SU-DHL-6 (cell line): ENCODE measurements around the gene MUC2.

ENCODE experiments used
- H2AFZ ChIP-seq: fragments of 200-600 bp; sonication (generic); 2 replicates; pipeline ENCODE4 v1.6.1; 2014; ENCODE audit warnings: low read depth, mild to moderate bottlenecking, moderate library complexity, mixed read lengths, antibody characterized with exemption, low read length; ENCODE audit not compliant: severe bottlenecking
- H3F3A ChIP-seq: fragments of 200-600 bp; shearing (Covaris generic); 2 replicates; pipeline ENCODE4 v1.6.0; 2016; ENCODE audit warnings: antibody characterized with exemption, mild to moderate bottlenecking; ENCODE audit not compliant: insufficient read depth
- H3K27ac ChIP-seq: fragments of 200-600 bp; sonication (generic); 2 replicates; pipeline ENCODE4 v1.5.1; 2016; ENCODE audit warnings: low read depth, mild to moderate bottlenecking, low read length, moderate library complexity, mixed read lengths
- H3K27me3 ChIP-seq: fragments of 200-600 bp; sonication (generic), shearing (Covaris generic); 2 replicates; pipeline ENCODE4 v1.6.0; 2014; ENCODE audit warnings: mild to moderate bottlenecking, low read length
- H3K36me3 ChIP-seq: fragments of 200-600 bp; sonication (generic); 2 replicates; pipeline ENCODE4 v1.6.1; 2014; ENCODE audit warnings: mild to moderate bottlenecking, low read length, mixed read lengths
- H3K4me2 ChIP-seq: fragments of 300-600, 200-600 bp; shearing (Covaris generic), sonication (generic); 2 replicates; pipeline ENCODE4 v1.6.0; 2014; ENCODE audit warnings: low read length, low read depth, mild to moderate bottlenecking; ENCODE audit not compliant: poor library complexity, severe bottlenecking
- H3K4me3 ChIP-seq: fragments of 200-600 bp; sonication (generic); 2 replicates; pipeline ENCODE4 v1.5.1; 2014; ENCODE audit warnings: antibody characterized with exemption, low read length, mild to moderate bottlenecking, mixed read lengths; ENCODE audit not compliant: insufficient read depth, poor library complexity, severe bottlenecking
- H3K79me2 ChIP-seq: fragments of 200-600 bp; sonication (generic); 2 replicates; pipeline ENCODE4 v1.6.1; 2014; ENCODE audit warnings: mild to moderate bottlenecking, low read length, moderate library complexity; ENCODE audit not compliant: insufficient read depth
- H3K9ac ChIP-seq: fragments of 200-600 bp; sonication (generic); 2 replicates; pipeline ENCODE4 v1.7.0; 2014; ENCODE audit warnings: mild to moderate bottlenecking, low read length
- H3K9me2 ChIP-seq: fragments of 200-600 bp; sonication (generic); replicated peaks from 2 replicates; pipeline ENCODE4 v1.6.1; 2014; ENCODE audit warnings: low read length; ENCODE audit not compliant: insufficient read depth
- H3K9me3 ChIP-seq: fragments of 200-600 bp; sonication (generic); 2 replicates; pipeline ENCODE4 v1.6.1; 2014; ENCODE audit warnings: low read length, mixed read lengths; ENCODE audit not compliant: insufficient read depth
- H4K20me1 ChIP-seq: fragments of 200-600 bp; sonication (generic); 2 replicates; pipeline ENCODE4 v1.6.1; 2014; ENCODE audit warnings: low read depth, mild to moderate bottlenecking, antibody characterized with exemption, low read length, moderate library complexity, mixed read lengths
- CTCF ChIP-seq: fragments of 200-600 bp; sonication (generic); IDR thresholded peaks from one replicate; pipeline ENCODE4 v1.5.1; 2017; ENCODE audit warnings: antibody characterized with exemption, mild to moderate bottlenecking, low read length, moderate library complexity; ENCODE audit not compliant: insufficient read depth, poor library complexity, severe bottlenecking
- EZH2phosphoT487 ChIP-seq: fragments of 200-600 bp; sonication (generic), shearing (Covaris generic); conservative IDR thresholded peaks from 2 replicates; pipeline ENCODE4 v1.6.1; 2018; ENCODE audit warnings: mild to moderate bottlenecking, antibody characterized with exemption, low read length, moderate library complexity, mixed read lengths

The MUC2 gene

GRCh38 chr11:1121331-1121812, 46.7 kb downstream of the MUC2 start:
- H3K27me3 ChIP-seq = no peaks in the 10 kb centered on the region
- H3K9me2 ChIP-seq = no peaks in the 10 kb centered on the region
- no peak overlapping the region for H3K9ac ChIP-seq
- H3K9me3 ChIP-seq = no peaks in the 10 kb centered on the region
- no peak overlapping the region for H3K27ac ChIP-seq
- H4K20me1 ChIP-seq = no peaks in the 10 kb centered on the region
- no peak overlapping the region for H3K4me2 ChIP-seq
- TF ChIP-seq EZH2phosphoT487 (no peak), CTCF (no peak)
- no peak overlapping the region for H2AFZ ChIP-seq
- H3K79me2 ChIP-seq = no peaks in the 10 kb centered on the region
- no peak overlapping the region for H3K4me3 ChIP-seq
- no peaks in the 10 kb centered on the region for H3K36me3 ChIP-seq
- H3F3A ChIP-seq = no peaks in the 10 kb centered on the region

DNA sequence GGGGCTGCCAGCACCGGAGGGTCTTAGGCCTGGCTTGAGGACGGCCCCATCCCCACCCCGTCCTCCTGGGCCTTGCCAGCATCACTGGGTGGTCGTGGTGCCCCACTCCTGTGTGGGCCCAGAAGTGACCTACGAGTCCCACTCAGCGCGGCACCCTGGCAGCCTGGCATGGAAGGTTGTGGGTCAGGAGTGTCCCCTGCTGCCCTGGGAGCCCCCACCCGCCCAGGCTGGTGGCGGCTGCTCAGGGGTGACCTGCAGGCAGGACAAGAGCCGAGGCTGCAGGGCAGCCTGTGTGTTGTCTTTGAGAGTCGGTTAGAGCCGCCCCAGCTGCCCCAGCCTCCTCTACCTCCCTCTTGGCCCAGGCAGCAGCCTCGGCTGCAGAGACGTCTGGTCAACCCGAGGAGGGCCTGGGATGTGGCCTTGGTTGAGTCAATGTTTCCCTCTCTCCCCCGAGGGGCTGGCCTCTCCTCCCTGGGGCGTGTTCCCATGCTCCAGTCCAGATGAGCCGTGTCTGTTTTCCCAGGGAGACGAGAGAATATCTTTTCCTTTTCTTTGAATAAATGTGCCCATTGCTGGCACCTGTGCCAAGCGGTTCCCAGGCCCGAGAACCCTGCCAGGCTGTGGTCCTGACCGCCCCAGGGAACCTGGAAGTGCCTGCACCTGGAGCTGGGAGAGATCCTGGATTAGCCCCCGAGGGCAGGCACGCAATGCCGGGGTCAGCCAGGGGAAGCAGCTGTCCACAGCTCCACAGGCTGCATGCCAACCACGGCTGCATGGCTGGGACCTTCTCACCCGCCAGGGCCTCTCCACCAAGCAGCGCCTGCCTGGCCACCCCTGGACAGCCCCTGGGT, 47.4 kb downstream of the MUC2 start:
- H3K9me2 ChIP-seq = no peaks in the 10 kb centered on the region
- H3K9me3 ChIP-seq = no peaks in the 10 kb centered on the region
- H4K20me1 ChIP-seq = no peaks in the 10 kb centered on the region
- no peaks in the 10 kb centered on the region for H3K79me2 ChIP-seq
- H3K4me3 ChIP-seq = no peak overlapping the region
- H3K4me2 ChIP-seq = no peak overlapping the region
- no peak overlapping the region for H3K9ac ChIP-seq
- TF ChIP-seq EZH2phosphoT487 (no peak), CTCF (no peak)
- no peaks in the 10 kb centered on the region for H3K27me3 ChIP-seq
- H2AFZ ChIP-seq = no peak overlapping the region
- no peak overlapping the region for H3K27ac ChIP-seq
- H3F3A ChIP-seq = no peaks in the 10 kb centered on the region
- no peaks in the 10 kb centered on the region for H3K36me3 ChIP-seq

DNA sequence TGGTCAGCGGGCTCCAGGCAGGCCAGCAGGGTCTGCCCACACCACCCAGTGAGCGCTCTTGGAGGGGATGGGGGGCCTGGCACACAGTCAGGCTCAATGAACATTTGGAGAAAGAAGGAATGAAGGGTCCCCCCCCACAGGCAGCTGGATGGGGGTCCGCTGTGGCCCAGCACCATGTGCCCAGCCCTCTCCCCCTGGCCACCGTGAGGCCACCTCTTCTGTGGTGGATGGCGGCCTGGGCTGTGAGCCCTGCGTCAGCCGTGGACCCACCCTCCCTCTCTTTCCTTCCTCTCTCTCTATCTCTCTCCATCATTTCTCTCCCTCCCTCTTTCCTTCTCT, 48.0 kb downstream of the MUC2 start:
- H3K9me3 ChIP-seq = no peaks in the 10 kb centered on the region
- no peak overlapping the region for H3K4me2 ChIP-seq
- H3K79me2 ChIP-seq = no peaks in the 10 kb centered on the region
- H3K4me3 ChIP-seq = no peak overlapping the region
- H2AFZ ChIP-seq = no peak overlapping the region
- TF ChIP-seq EZH2phosphoT487 = no peak
- no peak for TF ChIP-seq CTCF
- no peak overlapping the region for H3K27ac ChIP-seq
- H3K27me3 ChIP-seq = no peaks in the 10 kb centered on the region
- no peak overlapping the region for H3K9ac ChIP-seq
- H3K9me2 ChIP-seq = no peaks in the 10 kb centered on the region
- H3K36me3 ChIP-seq = no peaks in the 10 kb centered on the region
- H4K20me1 ChIP-seq = no peaks in the 10 kb centered on the region
- no peaks in the 10 kb centered on the region for H3F3A ChIP-seq
